SH-SY5Y (cell line): ENCODE data around the gene CDC34.

Experiments
- GATA2 ChIP-seq: IDR thresholded peaks from 2 replicates; pipeline ENCODE4 v1.6.1; 2011; ENCODE audit warnings: mild to moderate bottlenecking, low read depth, low read length
- GATA3 ChIP-seq: IDR thresholded peaks from 2 replicates; pipeline ENCODE4 v1.6.1; 2011; ENCODE audit warnings: low read depth, mild to moderate bottlenecking, low read length, moderate library complexity

DNA sequence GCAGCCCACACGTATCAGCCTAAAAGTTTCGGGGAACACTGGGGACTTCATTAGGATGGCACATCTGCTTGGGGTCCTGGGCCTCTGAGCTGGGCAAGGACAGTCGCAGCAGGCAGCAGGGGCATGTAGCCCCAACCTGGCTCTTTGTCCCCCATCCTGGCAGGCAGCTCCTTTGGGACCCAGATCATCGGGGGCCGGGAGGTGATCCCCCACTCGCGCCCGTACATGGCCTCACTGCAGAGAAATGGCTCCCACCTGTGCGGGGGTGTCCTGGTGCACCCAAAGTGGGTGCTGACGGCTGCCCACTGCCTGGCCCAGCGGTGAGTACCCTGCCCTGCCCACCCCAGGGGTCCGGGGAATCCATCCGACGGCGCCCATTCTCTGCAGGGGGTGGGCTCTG lies 15.6 kb downstream of the CDC34 start:
- TF ChIP-seq GATA2 = no peak
- no peak for TF ChIP-seq GATA3
